ENCODE measurements around the gene LANCL2.
"Not testable (repeated sequence)": the region's sequence is repeated elsewhere in the genome, so short reads cannot be mapped to it uniquely, and the experiment has no call there.

Gene LANCL2

DNA sequence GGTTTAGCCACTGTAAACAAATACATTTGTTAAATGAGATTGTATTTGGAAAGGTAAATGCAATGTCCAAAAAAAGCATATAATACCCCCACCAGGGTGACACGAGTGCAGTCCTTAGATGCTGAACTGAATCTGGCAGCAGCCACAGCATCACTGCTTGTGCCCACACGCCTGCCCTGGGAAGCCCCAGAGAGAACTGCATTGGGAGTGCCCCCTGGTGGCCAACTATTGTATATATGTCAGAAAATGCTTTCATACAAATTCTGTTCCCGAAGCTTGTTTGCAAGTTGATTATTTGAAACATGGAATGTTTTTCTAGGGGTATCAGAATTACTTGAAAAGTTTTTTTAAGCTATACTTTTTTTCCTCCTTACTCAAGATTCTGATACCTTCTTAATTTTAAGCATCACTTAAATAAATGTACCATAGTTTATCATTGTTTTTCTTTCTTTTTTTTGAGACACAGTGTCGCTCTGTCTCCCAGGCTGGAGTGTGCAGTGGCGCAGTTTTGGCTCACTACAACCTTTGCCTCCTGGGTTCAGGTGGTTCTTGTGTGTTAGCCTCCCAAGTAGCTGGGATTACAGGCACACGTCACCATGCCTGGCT lies 50.1 kb downstream of the LANCL2 start:
- no peaks in the 10 kb centered on the region for H3K9me3 Mint-ChIP-seq
- H3K4me3 Mint-ChIP-seq = no peak overlapping the region
- DNase-seq = peak; percentile 85
- peaks cover 28% of the 10 kb centered on the region for H3K36me3 Mint-ChIP-seq (ENCODE audit: low read depth)
- peaks cover 8% of the 10 kb centered on the region for H3K4me1 Mint-ChIP-seq
- no peak overlapping the region for H3K27ac Mint-ChIP-seq
- no peaks in the 10 kb centered on the region for H3K27me3 Mint-ChIP-seq (ENCODE audit: low read depth, poor library complexity)
- TF ChIP-seq, protein P1, sequence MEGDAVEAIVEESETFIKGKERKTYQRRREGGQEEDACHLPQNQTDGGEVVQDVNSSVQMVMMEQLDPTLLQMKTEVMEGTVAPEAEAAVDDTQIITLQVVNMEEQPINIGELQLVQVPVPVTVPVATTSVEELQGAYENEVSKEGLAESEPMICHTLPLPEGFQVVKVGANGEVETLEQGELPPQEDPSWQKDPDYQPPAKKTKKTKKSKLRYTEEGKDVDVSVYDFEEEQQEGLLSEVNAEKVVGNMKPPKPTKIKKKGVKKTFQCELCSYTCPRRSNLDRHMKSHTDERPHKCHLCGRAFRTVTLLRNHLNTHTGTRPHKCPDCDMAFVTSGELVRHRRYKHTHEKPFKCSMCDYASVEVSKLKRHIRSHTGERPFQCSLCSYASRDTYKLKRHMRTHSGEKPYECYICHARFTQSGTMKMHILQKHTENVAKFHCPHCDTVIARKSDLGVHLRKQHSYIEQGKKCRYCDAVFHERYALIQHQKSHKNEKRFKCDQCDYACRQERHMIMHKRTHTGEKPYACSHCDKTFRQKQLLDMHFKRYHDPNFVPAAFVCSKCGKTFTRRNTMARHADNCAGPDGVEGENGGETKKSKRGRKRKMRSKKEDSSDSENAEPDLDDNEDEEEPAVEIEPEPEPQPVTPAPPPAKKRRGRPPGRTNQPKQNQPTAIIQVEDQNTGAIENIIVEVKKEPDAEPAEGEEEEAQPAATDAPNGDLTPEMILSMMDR (IDR thresholded peaks at IDR 0.05) = peak; percentile 85

- peaks cover 22% of the 10 kb centered on the region for H3K36me3 Mint-ChIP-seq (ENCODE audit: low read depth)
- H3K4me3 Mint-ChIP-seq; H3K27me3 Mint-ChIP-seq (ENCODE audit: low read depth, poor library complexity); H3K27ac Mint-ChIP-seq; DNase-seq; H3K9me3 Mint-ChIP-seq: not testable (repeated sequence)
- H3K4me1 Mint-ChIP-seq = peaks cover 22% of the 10 kb centered on the region
These were observed 52.3 kb downstream of the LANCL2 start for GRCh38 chr7:55417456-55417855.

DNA sequence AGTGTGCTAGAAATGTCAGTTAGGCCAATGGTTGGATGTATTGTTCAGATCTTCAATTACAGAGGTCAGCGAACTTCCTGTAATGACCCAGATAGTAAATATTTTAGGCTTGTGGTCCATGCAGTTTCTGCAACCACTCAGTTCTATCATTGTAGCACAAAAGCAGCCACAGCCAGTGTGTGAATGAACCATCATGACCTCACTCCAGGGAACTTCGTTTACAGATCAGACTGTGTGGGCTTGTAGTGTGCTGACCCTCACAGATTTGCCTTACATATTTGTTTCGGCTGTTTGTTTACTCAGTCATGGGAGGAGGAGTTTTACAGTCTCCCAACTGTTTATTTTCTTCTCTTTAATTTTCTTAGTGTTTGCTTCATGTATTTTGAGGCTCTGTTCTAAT lies 55.4 kb downstream of the LANCL2 start:
- Mint-ChIP-seq H3K9me3 (no peaks in the 10 kb centered on the region), H3K27me3 (ENCODE audit: low read depth, poor library complexity) (no peaks in the 10 kb centered on the region), H3K27ac (peak overlapping the region; percentile 65), H3K4me1 (peaks cover 47% of the 10 kb centered on the region), H3K4me3 (no peak overlapping the region), H3K36me3 (ENCODE audit: low read depth) (peaks cover 27% of the 10 kb centered on the region)
- TF ChIP-seq, protein P1 (IDR thresholded peaks at IDR 0.05) = no peak
- no peak for DNase-seq

DNA sequence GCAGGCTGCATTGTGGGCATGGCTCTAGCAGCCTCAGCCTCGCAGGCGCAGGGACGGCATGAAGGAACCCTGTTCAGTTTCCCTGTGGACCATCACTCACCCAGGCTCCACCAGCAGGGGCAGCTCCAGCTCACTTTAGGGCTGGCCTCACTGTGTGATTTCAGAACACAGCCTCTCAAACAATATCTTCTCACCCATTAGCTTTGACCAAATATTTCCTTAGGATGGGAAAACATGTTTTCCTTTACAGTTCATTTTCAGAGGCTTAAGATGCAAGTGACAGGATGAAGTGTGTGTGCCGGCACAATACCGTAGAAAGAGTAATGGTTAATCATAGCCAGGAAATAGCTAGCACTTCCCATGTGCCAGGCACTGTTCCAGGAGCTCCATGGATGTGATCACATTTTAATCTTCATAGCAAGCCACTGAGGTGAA lies 58.2 kb downstream of the LANCL2 start:
- TF ChIP-seq, protein P1 (IDR thresholded peaks at IDR 0.05) = no peak
- no peak overlapping the region for H3K4me3 Mint-ChIP-seq
- DNase-seq = no peak
- no peak overlapping the region for H3K27ac Mint-ChIP-seq
- peaks cover 73% of the 10 kb centered on the region for H3K4me1 Mint-ChIP-seq
- no peaks in the 10 kb centered on the region for H3K9me3 Mint-ChIP-seq
- H3K27me3 Mint-ChIP-seq (ENCODE audit: low read depth, poor library complexity) = no peaks in the 10 kb centered on the region
- H3K36me3 Mint-ChIP-seq (ENCODE audit: low read depth) = peaks cover 26% of the 10 kb centered on the region

DNA sequence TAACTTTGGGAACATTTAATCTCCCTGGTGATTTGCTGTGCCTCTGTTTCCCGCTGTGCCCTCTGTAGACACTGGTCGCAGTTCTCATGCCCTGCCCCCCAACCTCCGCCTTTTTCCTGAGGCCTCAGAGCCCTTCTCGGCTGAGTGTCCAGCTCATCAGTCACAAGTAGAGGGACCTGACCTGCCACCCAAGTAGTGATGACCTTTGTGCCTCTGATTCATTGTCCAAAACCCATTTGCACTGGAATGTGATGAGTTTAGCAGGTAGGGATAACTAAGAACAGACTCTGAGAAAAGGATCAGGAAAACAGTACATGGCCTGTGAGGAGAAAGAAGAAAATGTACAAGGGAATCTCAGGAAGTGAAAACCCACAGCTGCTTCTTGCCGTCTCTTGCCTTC lies 58.8 kb downstream of the LANCL2 start:
- H3K9me3 Mint-ChIP-seq = no peaks in the 10 kb centered on the region
- H3K27ac Mint-ChIP-seq = no peak overlapping the region

GRCh38 chr7:55425141-55425752 lies 60.1 kb downstream of the LANCL2 start:
- H3K36me3 Mint-ChIP-seq (ENCODE audit: low read depth) = peaks cover 17% of the 10 kb centered on the region
- no peak overlapping the region for H3K4me3 Mint-ChIP-seq
- TF ChIP-seq, protein P1 (IDR thresholded peaks at IDR 0.05) = no peak
- DNase-seq = no peak
- peaks cover 68% of the 10 kb centered on the region for H3K4me1 Mint-ChIP-seq
- H3K9me3 Mint-ChIP-seq = no peaks in the 10 kb centered on the region
- no peak overlapping the region for H3K27ac Mint-ChIP-seq
- no peaks in the 10 kb centered on the region for H3K27me3 Mint-ChIP-seq (ENCODE audit: low read depth, poor library complexity)

More for the DNA sequence above, 58.8 kb downstream of the LANCL2 start:
- peaks cover 76% of the 10 kb centered on the region for H3K4me1 Mint-ChIP-seq
- peaks cover 21% of the 10 kb centered on the region for H3K36me3 Mint-ChIP-seq (ENCODE audit: low read depth)
- no peaks in the 10 kb centered on the region for H3K27me3 Mint-ChIP-seq (ENCODE audit: low read depth, poor library complexity)
- TF ChIP-seq, protein P1 (IDR thresholded peaks at IDR 0.05) = no peak
- no peak overlapping the region for H3K4me3 Mint-ChIP-seq
- DNase-seq = no peak
